Measurements from ENCODE around the gene CHRNB4.

DNA sequence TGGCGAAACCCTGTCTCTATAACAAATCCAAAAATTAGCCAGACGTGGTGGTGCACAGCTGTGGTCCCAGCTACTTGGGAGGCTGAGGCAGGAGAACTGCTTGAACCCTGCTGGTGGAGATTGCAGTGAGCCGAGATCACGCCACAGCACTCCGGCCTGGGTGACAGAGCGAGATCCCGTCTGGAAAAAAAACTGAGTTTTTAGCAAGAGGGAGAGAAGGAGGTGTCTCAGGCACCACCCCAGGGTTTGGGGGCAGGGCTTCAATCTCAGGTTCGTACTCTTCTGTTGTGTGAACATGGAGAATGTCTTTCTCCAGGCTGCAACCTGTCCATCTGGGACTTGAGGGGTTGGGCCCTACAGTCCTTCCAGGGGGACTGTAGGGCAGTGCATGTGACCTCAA, 22.9 kb downstream of the CHRNB4 start:
- TF ChIP-seq POLR2A (IDR thresholded peaks at IDR 0.05): no peak
- TF ChIP-seq, protein P1, sequence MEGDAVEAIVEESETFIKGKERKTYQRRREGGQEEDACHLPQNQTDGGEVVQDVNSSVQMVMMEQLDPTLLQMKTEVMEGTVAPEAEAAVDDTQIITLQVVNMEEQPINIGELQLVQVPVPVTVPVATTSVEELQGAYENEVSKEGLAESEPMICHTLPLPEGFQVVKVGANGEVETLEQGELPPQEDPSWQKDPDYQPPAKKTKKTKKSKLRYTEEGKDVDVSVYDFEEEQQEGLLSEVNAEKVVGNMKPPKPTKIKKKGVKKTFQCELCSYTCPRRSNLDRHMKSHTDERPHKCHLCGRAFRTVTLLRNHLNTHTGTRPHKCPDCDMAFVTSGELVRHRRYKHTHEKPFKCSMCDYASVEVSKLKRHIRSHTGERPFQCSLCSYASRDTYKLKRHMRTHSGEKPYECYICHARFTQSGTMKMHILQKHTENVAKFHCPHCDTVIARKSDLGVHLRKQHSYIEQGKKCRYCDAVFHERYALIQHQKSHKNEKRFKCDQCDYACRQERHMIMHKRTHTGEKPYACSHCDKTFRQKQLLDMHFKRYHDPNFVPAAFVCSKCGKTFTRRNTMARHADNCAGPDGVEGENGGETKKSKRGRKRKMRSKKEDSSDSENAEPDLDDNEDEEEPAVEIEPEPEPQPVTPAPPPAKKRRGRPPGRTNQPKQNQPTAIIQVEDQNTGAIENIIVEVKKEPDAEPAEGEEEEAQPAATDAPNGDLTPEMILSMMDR (IDR thresholded peaks at IDR 0.05): no peak
- TF ChIP-seq POLR2AphosphoS5 (IDR thresholded peaks at IDR 0.05): no peak
- TF ChIP-seq EP300 (IDR thresholded peaks at IDR 0.05; ENCODE audit: low read depth): no peak
